H1 (cell line): Measurements from ENCODE around the gene ITGA6. TPM values are rescaled to one million over a fixed set of nuclear protein-coding genes. Genes with fewer than 3 reads are reported as not detected.

Experiments
- CTCF ChIA-PET: fragments of 300-600 bp; sonication (Branson Sonifier 250); formaldehyde crosslinking; loops from one replicate; lab custom pipeline; 2021; ENCODE audit not compliant: partially characterized antibody; lab: Charles Lee
- POLR2A ChIA-PET: fragments of 300-600 bp; sonication (Branson Sonifier 250); formaldehyde crosslinking; loops from one replicate; lab custom pipeline; 2021; ENCODE audit warnings: inconsistent platforms; ENCODE audit not compliant: partially characterized antibody; lab: Charles Lee
- DNase-seq, 2 experiments: peaks; one replicate each; pipeline versions ENCODE4 v3.0.0 to v3.0.0-alpha.2; 2010 to 2022; ENCODE audit warnings: low spot score in 2 of 2, low read depth in 1 of 2, mixed read lengths in 1 of 2
- FAIRE-seq: peaks from 2 replicates; lab custom pipeline; 2011; peaks lifted over from hg19 to GRCh38; lab: Jason Lieb, UNC
- H2AFZ ChIP-seq: 2 replicates; pipeline ENCODE4 v1.8.1; 2012; ENCODE audit warnings: low read length, inconsistent platforms
- H2AK5ac ChIP-seq: 2 replicates; pipeline ENCODE4 v1.6.1; 2013; ENCODE audit warnings: low read depth, low read length
- H2BK120ac ChIP-seq: replicated peaks from 2 replicates; pipeline ENCODE3; 2013; ENCODE audit warnings: low read depth, low read length, inconsistent platforms
- H2BK12ac ChIP-seq: 2 replicates; pipeline ENCODE4 v1.6.1; 2013; ENCODE audit warnings: low read depth, low read length
- H2BK15ac ChIP-seq: 2 replicates; pipeline ENCODE4 v1.6.1; 2013; ENCODE audit warnings: low read length
- H2BK20ac ChIP-seq: 2 replicates; pipeline ENCODE4 v1.6.1; 2013; ENCODE audit warnings: low read length
- H2BK5ac ChIP-seq: 2 replicates; pipeline ENCODE4 v1.6.1; 2013; ENCODE audit warnings: low read depth, low read length
- H3K14ac ChIP-seq: 2 replicates; pipeline ENCODE4 v1.6.1; 2013; ENCODE audit warnings: inconsistent platforms; ENCODE audit not compliant: insufficient read length
- H3K18ac ChIP-seq: 2 replicates; pipeline ENCODE4 v1.6.1; 2013; ENCODE audit warnings: low read length; ENCODE audit errors: extremely low read depth
- H3K23ac ChIP-seq: 2 replicates; pipeline ENCODE4 v1.6.1; 2013; ENCODE audit warnings: inconsistent platforms; ENCODE audit not compliant: insufficient read length
- H3K23me2 ChIP-seq: 2 replicates; pipeline ENCODE4 v1.6.1; 2013; ENCODE audit warnings: low read depth, low read length
- H3K27ac ChIP-seq: 2 replicates; pipeline ENCODE4 v1.6.1; 2011; ENCODE audit warnings: low read depth, low read length, inconsistent platforms
- H3K27me3 ChIP-seq, 4 experiments: replicated peaks in 1 of 4; 1 replicate in 1 of 4; 2 replicates in 3 of 4; pipeline versions ENCODE4 v1.6.1 to v1.8.1; 2011 to 2013; ENCODE audit warnings: low read length in 3 of 4, mild to moderate bottlenecking in 3 of 4, inconsistent platforms in 2 of 4, mixed read lengths in 2 of 4, moderate library complexity in 1 of 4; ENCODE audit not compliant: control insufficient read depth in 3 of 4, insufficient read depth in 3 of 4; ENCODE audit errors: extremely low read depth in 1 of 4
- H3K36me3 ChIP-seq, 4 experiments: 2 replicates each; pipeline versions ENCODE4 v1.6.1 to v1.8.1; 2011 to 2013; ENCODE audit warnings: mild to moderate bottlenecking in 4 of 4, low read length in 3 of 4, moderate library complexity in 2 of 4, control low read depth in 1 of 4, inconsistent platforms in 1 of 4; ENCODE audit not compliant: insufficient read depth in 4 of 4, control insufficient read depth in 2 of 4
- H3K4ac ChIP-seq: replicated peaks from 2 replicates; pipeline ENCODE3; 2013; ENCODE audit warnings: low read length, low read depth, mixed read lengths, inconsistent platforms; ENCODE audit not compliant: insufficient read length
- H3K4me1 ChIP-seq, 4 experiments: replicated peaks in 1 of 4; 1 replicate in 1 of 4; 2 replicates in 3 of 4; pipeline versions ENCODE4 v1.6.1 to v1.8.1; 2011 to 2013; ENCODE audit warnings: low read length in 3 of 4, inconsistent platforms in 2 of 4, mixed read lengths in 1 of 4; ENCODE audit not compliant: insufficient read depth in 4 of 4, control insufficient read depth in 3 of 4
- H3K4me2 ChIP-seq, 2 experiments: 2 replicates each; pipeline versions ENCODE4 v1.6.1 to v1.8.1; 2011 to 2013; ENCODE audit warnings: low read depth in 2 of 2, low read length in 2 of 2, control low read depth in 1 of 2, inconsistent platforms in 1 of 2, mild to moderate bottlenecking in 1 of 2; ENCODE audit not compliant: insufficient read depth in 1 of 2
- H3K4me3 ChIP-seq, 4 experiments: fragments of 200-600, 300-600 bp in 1 of 4; sonication (generic), shearing (Covaris generic), sonication (Bioruptor Twin) in 1 of 4; 2 replicates each; pipeline versions ENCODE4 v1.5.1 to v1.8.1; 2011 to 2016; ENCODE audit warnings: low read length in 4 of 4, low read depth in 3 of 4, control low read depth in 2 of 4, inconsistent platforms in 2 of 4, mild to moderate bottlenecking in 2 of 4, mixed read lengths in 1 of 4, moderate library complexity in 1 of 4; ENCODE audit not compliant: insufficient read depth in 2 of 4; ENCODE audit errors: extremely low read depth in 1 of 4
- H3K56ac ChIP-seq: replicated peaks from 2 replicates; pipeline ENCODE3; 2013; ENCODE audit warnings: low read depth, mild to moderate bottlenecking, mixed read lengths, low read length, inconsistent platforms; ENCODE audit not compliant: insufficient read length
- H3K79me1 ChIP-seq: 2 replicates; pipeline ENCODE4 v1.6.1; 2013; ENCODE audit warnings: low read depth, low read length, control low read depth
- H3K79me2 ChIP-seq, 2 experiments: 2 replicates each; pipeline versions ENCODE4 v1.6.1 to v1.8.1; 2012 to 2013; ENCODE audit warnings: low read length in 2 of 2, mild to moderate bottlenecking in 2 of 2, inconsistent platforms in 1 of 2; ENCODE audit not compliant: insufficient read depth in 2 of 2, control insufficient read depth in 1 of 2
- H3K9ac ChIP-seq, 4 experiments: replicated peaks in 1 of 4; 1 replicate in 1 of 4; 2 replicates in 3 of 4; pipeline versions ENCODE4 v1.6.1 to v1.8.1; 2011 to 2013; ENCODE audit warnings: low read depth in 3 of 4, low read length in 3 of 4, control low read depth in 2 of 4, mild to moderate bottlenecking in 2 of 4, moderate library complexity in 2 of 4, inconsistent platforms in 1 of 4; ENCODE audit errors: extremely low read depth in 1 of 4
- H3K9me3 ChIP-seq, 2 experiments: 2 replicates each; pipeline versions ENCODE4 v1.6.1 to v1.8.1; 2012 to 2013; ENCODE audit warnings: mild to moderate bottlenecking in 2 of 2, moderate library complexity in 2 of 2, control low read depth in 1 of 2, inconsistent platforms in 1 of 2, low read depth in 1 of 2, low read length in 1 of 2, mixed read lengths in 1 of 2; ENCODE audit not compliant: insufficient read depth in 2 of 2
- H4K20me1 ChIP-seq, 2 experiments: replicated peaks in 1 of 2; 2 replicates each; pipeline versions ENCODE3 to v1.8.1; 2011 to 2013; ENCODE audit warnings: inconsistent platforms in 2 of 2, low read length in 2 of 2, mild to moderate bottlenecking in 1 of 2; ENCODE audit not compliant: insufficient read depth in 2 of 2, control insufficient read depth in 1 of 2
- H4K5ac ChIP-seq: 2 replicates; pipeline ENCODE4 v1.6.1; 2013; ENCODE audit warnings: low read length, low read depth, mixed read lengths, inconsistent platforms; ENCODE audit not compliant: insufficient read length
- H4K8ac ChIP-seq: 2 replicates; pipeline ENCODE4 v1.8.0; 2013; ENCODE audit warnings: mild to moderate bottlenecking, moderate library complexity, low read length, inconsistent platforms; ENCODE audit not compliant: insufficient read depth; ENCODE audit errors: extremely low read depth
- H4K91ac ChIP-seq: replicated peaks from 2 replicates; pipeline ENCODE3; 2013; ENCODE audit warnings: low read length, mixed read lengths, inconsistent platforms; ENCODE audit not compliant: insufficient read length
- ASH2L ChIP-seq: fragments of 200-600, 300-600 bp; sonication (generic); IDR thresholded peaks from one replicate; pipeline ENCODE4 v1.7.1; 2017; ENCODE audit warnings: low read length
- ATF3 ChIP-seq: IDR thresholded peaks from 2 replicates; pipeline ENCODE4 v1.6.1; 2011; ENCODE audit warnings: low read depth, mild to moderate bottlenecking, low read length; ENCODE audit not compliant: insufficient read depth
- GTF2F1 ChIP-seq: IDR thresholded peaks from 2 replicates; pipeline ENCODE4 v1.6.1; 2012; ENCODE audit warnings: low read depth, low read length, improper control_type of control experiment, borderline replicate concordance
- MAFK ChIP-seq: IDR thresholded peaks from 2 replicates; pipeline ENCODE4 v1.6.1; 2012; ENCODE audit warnings: low read depth, mild to moderate bottlenecking, improper control_type of control experiment, low read length
- MAX ChIP-seq: IDR thresholded peaks from 2 replicates; pipeline ENCODE4 v1.6.1; 2012; ENCODE audit warnings: inconsistent platforms
- POLR2AphosphoS5 ChIP-seq: IDR thresholded peaks from 2 replicates; pipeline ENCODE4 v1.6.1; 2011; ENCODE audit warnings: low read depth, low read length
- RBBP5 ChIP-seq: IDR thresholded peaks from 2 replicates; pipeline ENCODE4 v1.7.1; 2012; ENCODE audit warnings: low read depth, mild to moderate bottlenecking, inconsistent platforms, low read length, moderate library complexity, borderline replicate concordance
- RXRA ChIP-seq: IDR thresholded peaks from 2 replicates; pipeline ENCODE4 v1.6.1; 2011; ENCODE audit warnings: low read depth, mild to moderate bottlenecking, low read length, moderate library complexity; ENCODE audit not compliant: insufficient read depth
- SIRT6 ChIP-seq: IDR thresholded peaks from one replicate; pipeline ENCODE4 v1.7.1; 2012; ENCODE audit warnings: low read length, inconsistent platforms
- SIX5 ChIP-seq: IDR thresholded peaks from 2 replicates; pipeline ENCODE4 v1.6.1; 2011; ENCODE audit warnings: mild to moderate bottlenecking, low read depth, low read length
- SP1 ChIP-seq: IDR thresholded peaks from 2 replicates; pipeline ENCODE4 v1.6.1; 2011; ENCODE audit warnings: low read depth, low read length
- SP2 ChIP-seq: IDR thresholded peaks from 2 replicates; pipeline ENCODE4 v1.6.1; 2012; ENCODE audit warnings: mild to moderate bottlenecking, low read length, inconsistent platforms
- TBP ChIP-seq: IDR thresholded peaks from 2 replicates; pipeline ENCODE4 v1.6.1; 2011; ENCODE audit warnings: low read depth, low read length, improper control_type of control experiment
- ZNF274 ChIP-seq: IDR thresholded peaks from 2 replicates; pipeline ENCODE4 v1.7.0; 2012; ENCODE audit warnings: low read length, borderline replicate concordance; ENCODE audit errors: extremely low read depth
- polyA plus RNA-seq, 7 experiments: library from polyadenylated mRNA; depleted of rRNA in 3 of 7; stranded (reverse) in 5 of 7; unstranded in 2 of 7; fragments of >200 nt in 5 of 7; fragments of 200-250 nt in 2 of 7; gene quantifications; 1 replicate in 5 of 7; 2 replicates in 1 of 7; 4 replicates in 1 of 7; pipeline versions ENCODE4 v1.2.1 to v1.2.3, GENCODE V29; 2011 to 2013; ENCODE audit warnings: missing spikeins in 2 of 7, mixed read lengths in 2 of 7
- total RNA-seq: library from RNA; stranded (reverse); fragmentation: NEBNext Ultra II Directional; extraction: Animal tissue kit (Norgen Biotek cat#: 25700); gene quantifications from 2 replicates; pipeline ENCODE4 v1.2.1, GENCODE V29; 2021

The ITGA6 gene
- total and polyA plus RNA-seq, 2 of the 8 experiments (the other 6 are each of a cell fraction or from before 2014, with no cell fraction given): 26.9 to 118 TPM

- H2AFZ ChIP-seq: no peak overlapping the region
- H3K14ac ChIP-seq: no peak overlapping the region
- H4K8ac ChIP-seq: no peak overlapping the region
- H2BK5ac ChIP-seq: no peak overlapping the region
- no peak overlapping the region for H2BK15ac ChIP-seq
- POLR2A ChIA-PET: interaction anchor here (1.4 kb wide), 1 partner anchor 12 kb away, joined by 4 read pairs; no protein-coding TSS in a partner anchor
- no peak overlapping the region for H2AK5ac ChIP-seq
- H4K20me1 ChIP-seq: no peaks in the 10 kb centered on the region
- no peak for DNase-seq
- peaks cover 0 to 8% of the 10 kb centered on the region in 2 experiments; a peak in 1 of 4 replicates for H3K79me2 ChIP-seq
- CTCF ChIA-PET: interaction anchor here (0.6 to 3.7 kb wide), 7 partner anchors 9 to 299 kb away, joined by 3 to 21 read pairs (median 3); no protein-coding TSS in a partner anchor
- no peaks in the 10 kb centered on the region for H3K23me2 ChIP-seq
- TF ChIP-seq MAX: no peak
- no peak for TF ChIP-seq ASH2L
- no peak for TF ChIP-seq POLR2AphosphoS5
- TF ChIP-seq SP2: no peak
- no peak for TF ChIP-seq ZNF274
- TF ChIP-seq SIX5: no peak
- TF ChIP-seq TBP: no peak
- no peak for TF ChIP-seq RBBP5
- TF ChIP-seq SIRT6: no peak
- TF ChIP-seq GTF2F1: no peak
- TF ChIP-seq SP1: no peak
- TF ChIP-seq MAFK: no peak
- TF ChIP-seq ATF3: no peak
- TF ChIP-seq RXRA: no peak
- no peak overlapping the region for H3K18ac ChIP-seq
- H3K56ac ChIP-seq: no peak overlapping the region
- no peak overlapping the region for H2BK120ac ChIP-seq
- no peak overlapping the region for H3K23ac ChIP-seq
- peaks cover 2% of the 10 kb centered on the region; the same call in 1 of the 2 replicates for H3K79me1 ChIP-seq
- H4K5ac ChIP-seq: no peak overlapping the region
- no peak overlapping the region for H3K9ac ChIP-seq
- H3K27ac ChIP-seq: no peak overlapping the region
- H2BK12ac ChIP-seq: no peak overlapping the region
- H3K4me3 ChIP-seq: no peak overlapping the region
- H2BK20ac ChIP-seq: no peak overlapping the region
- no peak overlapping the region for H3K4me2 ChIP-seq
- H4K91ac ChIP-seq: no peak overlapping the region
- peaks cover 1 to 81% (median 30%) of the 10 kb centered on the region in 4 experiments; a peak in 7 of 8 replicates for H3K36me3 ChIP-seq
- H3K27me3 ChIP-seq: no peaks in the 10 kb centered on the region
- no peak for FAIRE-seq
- no peak overlapping the region for H3K4ac ChIP-seq
- no peaks in the 10 kb centered on the region for H3K9me3 ChIP-seq
- no peaks in the 10 kb centered on the region for H3K4me1 ChIP-seq
Observed at GRCh38 chr2:172473167-172473566, 45.8 kb downstream of the ITGA6 start.
